ENCODE measurements around the gene SMAD3. TPM values are rescaled to one million over a fixed set of nuclear protein-coding genes. Genes with fewer than 3 reads are reported as not detected.

Gene SMAD3
- total RNA-seq, 2 experiments from 2014 or later, result 35.1 to 39.2 TPM

GRCh38 chr15:67051088-67052045, 14.0 kb upstream of the SMAD3 start:
- H3K4me1 Mint-ChIP-seq (ENCODE audit: low read depth), result peaks cover 20% of the 10 kb centered on the region
- CTCF ChIA-PET, result interaction anchor here (1.0 kb wide), 1 partner anchor 11 kb away, joined by 3 read pairs; no protein-coding TSS in a partner anchor
- no peaks in the 10 kb centered on the region for H3K27me3 Mint-ChIP-seq (ENCODE audit: low read depth)
- no peaks in the 10 kb centered on the region for H3K36me3 Mint-ChIP-seq (ENCODE audit: low read depth)
- intact Hi-C loops (cut with micrococcal nuclease), result no loop called here
- no peak overlapping the region for H3K4me3 Mint-ChIP-seq
- no peak overlapping the region for H3K27ac Mint-ChIP-seq
- no peak for DNase-seq
- no peaks in the 10 kb centered on the region for H3K9me3 Mint-ChIP-seq

- intact Hi-C loops (cut with micrococcal nuclease), result no loop called here
- no peaks in the 10 kb centered on the region for H3K27me3 Mint-ChIP-seq (ENCODE audit: low read depth)
Measured at GRCh38 chr15:67054676-67055075, 10.7 kb upstream of the SMAD3 start.

GRCh38 chr15:67059127-67059553, 6.3 kb upstream of the SMAD3 start:
- no peak overlapping the region for H3K4me3 Mint-ChIP-seq
- intact Hi-C loops (cut with micrococcal nuclease), result no loop called here
- DNase-seq, result no peak
- no peaks in the 10 kb centered on the region for H3K36me3 Mint-ChIP-seq (ENCODE audit: low read depth)
- no peak overlapping the region for H3K27ac Mint-ChIP-seq
- peaks cover 24% of the 10 kb centered on the region for H3K4me1 Mint-ChIP-seq (ENCODE audit: low read depth)
- peaks cover 11% of the 10 kb centered on the region for H3K27me3 Mint-ChIP-seq (ENCODE audit: low read depth)
- CTCF ChIA-PET, result no interaction called here
- no peaks in the 10 kb centered on the region for H3K9me3 Mint-ChIP-seq

More at GRCh38 chr15:67054676-67055075, 10.7 kb upstream of the SMAD3 start:
- CTCF ChIA-PET, result no interaction called here
- Mint-ChIP-seq H3K36me3 (ENCODE audit: low read depth) (no peaks in the 10 kb centered on the region), H3K9me3 (no peaks in the 10 kb centered on the region), H3K4me1 (ENCODE audit: low read depth) (peaks cover 21% of the 10 kb centered on the region), H3K27ac (peak overlapping the region; percentile 13), H3K4me3 (no peak overlapping the region)
- peak; percentile 64 for DNase-seq

- intact Hi-C loops (cut with micrococcal nuclease), result no loop called here
- Mint-ChIP-seq H3K27me3 (ENCODE audit: low read depth) (peaks cover 17% of the 10 kb centered on the region), H3K4me1 (ENCODE audit: low read depth) (peaks cover 19% of the 10 kb centered on the region), H3K27ac (no peak overlapping the region), H3K36me3 (ENCODE audit: low read depth) (no peaks in the 10 kb centered on the region), H3K4me3 (no peak overlapping the region), H3K9me3 (no peaks in the 10 kb centered on the region)
- CTCF ChIA-PET, result interaction anchor here (0.6 to 1.2 kb wide), 3 partner anchors 10 to 66 kb away, joined by 3 read pairs; no protein-coding TSS in a partner anchor
- DNase-seq, result no peak
Measured at GRCh38 chr15:67061811-67062368, 3.5 kb upstream of the SMAD3 start.

- no peak overlapping the region for H3K4me3 Mint-ChIP-seq
- peaks cover 23% of the 10 kb centered on the region for H3K4me1 Mint-ChIP-seq (ENCODE audit: low read depth)
- CTCF ChIA-PET, result interaction anchor here (1.0 to 1.2 kb wide), 2 partner anchors 11 to 25 kb away, joined by 3 read pairs; no protein-coding TSS in a partner anchor
- H3K36me3 Mint-ChIP-seq (ENCODE audit: low read depth), result peaks cover 6% of the 10 kb centered on the region
- H3K9me3 Mint-ChIP-seq, result no peaks in the 10 kb centered on the region
- DNase-seq, result no peak
- intact Hi-C loops (cut with micrococcal nuclease), result no loop called here
- no peak overlapping the region for H3K27ac Mint-ChIP-seq
- H3K27me3 Mint-ChIP-seq (ENCODE audit: low read depth), result peaks cover 17% of the 10 kb centered on the region
Measured at GRCh38 chr15:67062369-67062985, 2.9 kb upstream of the SMAD3 start.

GRCh38 chr15:67063689-67064606, 1.5 kb upstream of the SMAD3 start:
- Mint-ChIP-seq H3K27me3 (ENCODE audit: low read depth) (peaks cover 17% of the 10 kb centered on the region), H3K27ac (no peak overlapping the region), H3K4me3 (peak overlapping the region; percentile 36), H3K9me3 (no peaks in the 10 kb centered on the region), H3K4me1 (ENCODE audit: low read depth) (peaks cover 38% of the 10 kb centered on the region), H3K36me3 (ENCODE audit: low read depth) (peaks cover 8% of the 10 kb centered on the region)
- CTCF ChIA-PET, result interaction anchor here (0.6 kb wide), 1 partner anchor 118 kb away, joined by 3 read pairs; no protein-coding TSS in a partner anchor
- intact Hi-C loops (cut with micrococcal nuclease), result no loop called here
- peak; percentile 36 for DNase-seq

- CTCF ChIA-PET, result interaction anchor here (1.1 to 1.6 kb wide), 3 partner anchors 19 to 37 kb away, joined by 3 to 6 read pairs (median 5); no protein-coding TSS in a partner anchor
- Mint-ChIP-seq H3K4me3 (peak overlapping the region; percentile 36), H3K9me3 (no peaks in the 10 kb centered on the region), H3K36me3 (ENCODE audit: low read depth) (peaks cover 8% of the 10 kb centered on the region), H3K27me3 (ENCODE audit: low read depth) (peaks cover 17% of the 10 kb centered on the region), H3K27ac (no peak overlapping the region), H3K4me1 (ENCODE audit: low read depth) (peaks cover 45% of the 10 kb centered on the region)
- no peak for DNase-seq
- intact Hi-C loops (cut with micrococcal nuclease), result loop anchor here (5.0 kb wide), 2 partner anchors 237 to 772 kb away; no protein-coding TSS in a partner anchor
Measured at GRCh38 chr15:67064607-67065530, 533 bp upstream of the SMAD3 start.

GRCh38 chr15:67066041-67066958, 898 bp downstream of the SMAD3 start:
- Mint-ChIP-seq H3K36me3 (ENCODE audit: low read depth) (peaks cover 17% of the 10 kb centered on the region), H3K27me3 (ENCODE audit: low read depth) (peaks cover 17% of the 10 kb centered on the region), H3K4me3 (peak overlapping the region; percentile 95), H3K27ac (peak overlapping the region; percentile 91), H3K4me1 (ENCODE audit: low read depth) (peaks cover 53% of the 10 kb centered on the region), H3K9me3 (no peaks in the 10 kb centered on the region)
- intact Hi-C loops (cut with micrococcal nuclease), result loop anchor here (5.0 kb wide), 2 partner anchors 236 to 771 kb away; no protein-coding TSS in a partner anchor
- CTCF ChIA-PET, result interaction anchor here (0.9 to 1.6 kb wide), 6 partner anchors 10 to 117 kb away, joined by 3 to 8 read pairs (median 4); no protein-coding TSS in a partner anchor
- DNase-seq, result peak; percentile 34

- peak; percentile 37 for DNase-seq
- intact Hi-C loops (cut with micrococcal nuclease), result loop anchor here (5.0 kb wide), 2 partner anchors 235 to 770 kb away; no protein-coding TSS in a partner anchor
- CTCF ChIA-PET, result interaction anchor here (1.5 to 3.0 kb wide), 2 partner anchors 14 to 34 kb away, joined by 8 to 19 read pairs; no protein-coding TSS in a partner anchor
- peaks cover 19% of the 10 kb centered on the region for H3K36me3 Mint-ChIP-seq (ENCODE audit: low read depth)
- H3K27ac Mint-ChIP-seq, result peak overlapping the region; percentile 91
- peak overlapping the region; percentile 95 for H3K4me3 Mint-ChIP-seq
- H3K27me3 Mint-ChIP-seq (ENCODE audit: low read depth), result peaks cover 17% of the 10 kb centered on the region
- H3K4me1 Mint-ChIP-seq (ENCODE audit: low read depth), result peaks cover 55% of the 10 kb centered on the region
- no peaks in the 10 kb centered on the region for H3K9me3 Mint-ChIP-seq
Measured at GRCh38 chr15:67066959-67067853, 1.8 kb downstream of the SMAD3 start.
